Kidney epithelial cell (primary cell): ENCODE measurements around the gene SPR. TPM values are rescaled to one million over a fixed set of nuclear protein-coding genes. Genes with fewer than 3 reads are reported as not detected.

Source experiments
- DNase-seq: peaks from one replicate; pipeline ENCODE4 v3.0.0-alpha.2; 2010; ENCODE audit warnings: low read depth
- H3K27me3 ChIP-seq: 2 replicates; pipeline ENCODE4 v1.6.0; 2011; ENCODE audit warnings: low read length; ENCODE audit not compliant: control insufficient read depth, insufficient read depth
- H3K36me3 ChIP-seq: 2 replicates; pipeline ENCODE4 v1.5.1; 2011; ENCODE audit warnings: low read length; ENCODE audit not compliant: control insufficient read depth, insufficient read depth
- H3K4me3 ChIP-seq: 2 replicates; pipeline ENCODE4 v1.5.1; 2011; ENCODE audit warnings: low read depth, mild to moderate bottlenecking, control low read depth, low read length
- CTCF ChIP-seq: IDR thresholded peaks from 2 replicates; pipeline ENCODE4 v1.5.1; 2011; ENCODE audit warnings: mild to moderate bottlenecking, moderate library complexity, low read length, control low read depth, inconsistent platforms; ENCODE audit not compliant: insufficient read depth, poor library complexity, severe bottlenecking
- total RNA-seq: library from RNA; depleted of rRNA; stranded (reverse); fragments of >200 nt; gene quantifications from 2 replicates; pipeline ENCODE4 v1.2.3, GENCODE V29; 2015

Gene SPR
- total RNA-seq, 1 donor from 2014 or later: 15.0 TPM

DNA sequence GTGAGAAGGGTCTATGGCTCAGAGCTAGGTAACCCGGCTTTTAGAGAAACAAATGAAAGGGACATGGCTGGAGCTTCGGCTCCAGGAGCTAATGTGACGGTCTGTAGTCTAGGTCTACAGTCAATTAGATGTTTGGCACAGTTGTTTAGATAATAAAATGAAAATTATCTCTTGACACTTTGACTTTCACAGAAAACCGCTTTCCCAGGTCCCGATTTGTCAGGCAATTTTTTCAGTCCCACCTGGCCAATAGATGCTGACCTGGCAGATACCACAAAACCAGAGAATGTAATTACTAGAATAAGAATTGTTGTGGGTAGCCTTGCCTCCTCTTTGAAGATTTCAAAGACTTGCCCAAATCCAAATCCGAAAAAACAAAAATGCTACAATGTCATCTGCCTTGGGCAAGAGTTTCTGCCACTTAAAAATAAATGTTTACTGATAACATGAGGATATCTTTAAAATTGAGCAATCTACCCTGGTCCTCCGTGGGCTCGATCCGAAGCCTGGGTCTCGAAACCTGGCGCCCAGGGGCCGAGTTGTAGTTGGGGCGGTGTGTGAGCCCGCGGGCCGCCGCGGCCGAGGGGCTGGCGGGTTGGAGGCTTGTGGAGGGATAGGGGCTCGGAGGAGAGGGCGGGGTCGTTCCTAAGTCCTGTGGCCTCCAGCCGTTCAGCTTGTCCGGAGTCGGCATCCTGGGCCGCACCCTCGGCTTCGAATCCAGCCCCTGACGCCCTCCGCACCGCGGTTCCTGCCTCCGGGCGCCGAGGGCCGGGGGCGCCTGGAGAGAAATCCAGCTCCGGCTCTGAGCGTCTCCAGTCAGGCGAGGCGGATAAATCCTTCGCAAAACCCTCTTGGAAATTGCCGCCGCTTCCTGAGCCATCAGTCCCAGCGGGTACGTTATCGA lies 32.5 kb downstream of the SPR start:
- Histone ChIP-seq H3K36me3 (no peaks in the 10 kb centered on the region), H3K4me3 (no peak overlapping the region), H3K27me3 (peaks cover 97% of the 10 kb centered on the region)
- no peak for DNase-seq
- TF ChIP-seq CTCF: no peak

DNA sequence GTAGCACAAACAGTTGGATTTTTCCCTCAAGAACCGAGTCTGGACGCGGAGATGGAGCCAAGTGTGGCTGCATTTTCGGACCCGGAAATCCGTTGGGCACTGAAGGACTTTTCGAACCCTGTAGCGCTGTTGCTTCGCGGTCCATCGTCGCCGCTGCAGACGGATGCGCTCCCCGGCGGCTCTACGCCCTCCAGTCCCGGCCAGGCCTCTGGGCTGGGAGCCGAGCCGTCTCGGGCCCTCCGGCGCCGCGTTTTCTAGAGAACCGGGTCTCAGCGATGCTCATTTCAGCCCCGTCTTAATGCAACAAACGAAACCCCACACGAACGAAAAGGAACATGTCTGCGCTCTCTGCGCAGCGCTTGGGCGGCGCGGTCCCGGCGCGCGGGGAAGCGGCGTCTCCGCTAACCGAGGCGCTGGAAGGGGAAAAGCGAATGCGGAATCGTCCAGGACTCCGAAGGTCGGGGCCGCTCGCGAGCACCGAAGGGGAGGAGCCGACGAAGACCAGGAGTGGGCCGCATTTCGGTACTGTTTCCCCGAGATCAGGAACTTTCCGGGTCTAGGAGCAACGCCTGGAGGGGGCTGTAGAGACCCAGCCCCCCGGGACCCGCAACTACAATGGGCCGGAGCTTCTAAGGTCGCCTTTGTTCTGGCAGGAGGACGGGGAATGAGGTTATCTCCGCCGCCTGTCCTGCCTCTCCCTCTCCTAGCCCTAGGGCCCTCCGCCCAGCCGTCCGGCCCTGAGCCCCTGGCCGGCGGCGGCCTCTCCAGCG lies 33.3 kb downstream of the SPR start:
- H3K36me3 ChIP-seq: no peaks in the 10 kb centered on the region
- TF ChIP-seq CTCF: no peak
- H3K27me3 ChIP-seq: peaks cover 96% of the 10 kb centered on the region
- H3K4me3 ChIP-seq: no peak overlapping the region
- DNase-seq: no peak

DNA sequence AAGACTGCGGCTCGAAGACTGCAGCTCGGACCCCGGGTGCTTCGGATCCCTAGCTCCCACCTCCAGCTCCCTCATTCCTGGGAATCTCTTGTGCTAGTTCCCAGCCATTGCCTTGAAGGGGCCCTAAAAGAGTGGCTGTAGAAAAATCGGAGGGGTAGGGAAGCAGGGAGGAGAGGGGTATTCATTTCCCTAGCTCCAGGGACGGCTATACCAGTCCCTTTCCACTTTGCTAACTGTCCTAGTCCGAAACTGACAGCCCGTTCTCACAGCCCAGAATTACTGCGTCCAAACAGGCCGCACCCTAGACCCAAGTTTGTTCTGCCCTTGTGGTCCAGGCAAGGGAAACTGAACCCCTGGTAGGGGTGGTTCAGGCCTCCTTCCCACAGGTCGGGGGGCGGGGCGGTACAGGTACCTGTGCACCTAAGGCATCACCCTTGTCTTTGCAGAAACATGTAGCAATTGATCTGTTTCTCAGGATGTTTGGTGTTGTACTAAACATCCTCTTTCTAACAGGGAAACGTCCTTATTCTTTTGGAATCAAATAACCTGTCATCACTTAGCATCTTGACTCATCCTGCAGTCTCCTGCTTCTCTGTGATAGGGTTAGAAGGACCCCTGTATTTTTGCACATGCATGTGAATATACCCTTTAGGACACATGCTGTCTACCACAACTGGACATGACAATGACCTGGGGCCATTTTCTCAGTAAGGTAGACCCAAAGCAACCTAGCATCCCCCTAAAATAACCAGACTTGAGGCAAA lies 34.1 kb downstream of the SPR start:
- no peak for TF ChIP-seq CTCF
- Histone ChIP-seq H3K27me3 (peaks cover 92% of the 10 kb centered on the region), H3K4me3 (no peak overlapping the region), H3K36me3 (no peaks in the 10 kb centered on the region)
- no peak for DNase-seq

DNA sequence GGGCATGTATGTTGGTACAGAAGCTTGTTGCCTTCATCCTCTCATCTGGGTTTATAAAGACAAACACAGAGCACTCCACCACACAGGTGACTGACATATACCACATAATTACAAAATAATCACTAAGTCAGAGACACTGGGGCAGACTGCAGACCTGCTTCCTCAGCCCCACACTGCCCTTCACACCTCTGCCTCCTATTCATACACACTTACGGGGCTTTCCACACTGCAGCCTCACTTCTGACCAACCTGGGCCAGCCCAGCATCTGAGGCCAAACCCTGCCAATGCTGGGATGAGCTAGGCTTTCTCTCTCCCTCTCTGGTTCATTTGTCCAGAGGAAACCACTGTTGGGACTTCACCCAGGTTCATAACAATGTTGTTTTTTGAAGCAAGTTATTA lies 34.6 kb downstream of the SPR start:
- no peak for DNase-seq
- H3K36me3 ChIP-seq: no peaks in the 10 kb centered on the region

More for the DNA sequence above, 34.6 kb downstream of the SPR start:
- no peak for TF ChIP-seq CTCF
- H3K27me3 ChIP-seq: peaks cover 92% of the 10 kb centered on the region
- no peak overlapping the region for H3K4me3 ChIP-seq
